Activated CD8-positive, alpha-beta memory T cell treated with anti-CD3 and anti-CD28 coated beads, Interleukin-2, amount 50 U/mL, for 1 hour (primary cell): ENCODE measurements around the gene SAA2.
A peak's percentile ranks its signal among the peaks of the same experiment; 100 is the strongest.
"Not testable (repeated sequence)": the region's sequence is repeated elsewhere in the genome, so short reads cannot be mapped to it uniquely, and the experiment has no call there.

ENCODE experiments used
- DNase-seq: peaks from one replicate; pipeline ENCODE4 v3.0.0-alpha.2; 2020; ENCODE audit errors: extremely low read depth

Gene SAA2

GRCh38 chr11:18253233-18253632, 4.8 kb upstream of the SAA2 start:
- no peak for DNase-seq

GRCh38 chr11:18247191-18247581, 1.3 kb downstream of the SAA2 start:
- DNase-seq, result not testable (repeated sequence)

GRCh38 chr11:18246379-18247190, 1.9 kb downstream of the SAA2 start:
- DNase-seq, result not testable (repeated sequence)

- no peak for DNase-seq
Measured at GRCh38 chr11:18245396-18245795, 3.1 kb downstream of the SAA2 start.

- peak; percentile 31 for DNase-seq
Measured at GRCh38 chr11:18243783-18244362, 4.6 kb downstream of the SAA2 start.

GRCh38 chr11:18239655-18240054, 8.8 kb downstream of the SAA2 start:
- no peak for DNase-seq

- no peak for DNase-seq
Measured at GRCh38 chr11:18236664-18237356, 11.7 kb downstream of the SAA2 start, which contains the start of gene SAA4. TSS of gene SAA4 (minus strand) at chr11:18236802. CDS start at chr11:18235926, 876 bp downstream.

- no peak for DNase-seq
Measured at GRCh38 chr11:18235394-18236334, 12.8 kb downstream of the SAA2 start.

GRCh38 chr11:18233912-18234311, 14.6 kb downstream of the SAA2 start:
- DNase-seq, result no peak

DNA sequence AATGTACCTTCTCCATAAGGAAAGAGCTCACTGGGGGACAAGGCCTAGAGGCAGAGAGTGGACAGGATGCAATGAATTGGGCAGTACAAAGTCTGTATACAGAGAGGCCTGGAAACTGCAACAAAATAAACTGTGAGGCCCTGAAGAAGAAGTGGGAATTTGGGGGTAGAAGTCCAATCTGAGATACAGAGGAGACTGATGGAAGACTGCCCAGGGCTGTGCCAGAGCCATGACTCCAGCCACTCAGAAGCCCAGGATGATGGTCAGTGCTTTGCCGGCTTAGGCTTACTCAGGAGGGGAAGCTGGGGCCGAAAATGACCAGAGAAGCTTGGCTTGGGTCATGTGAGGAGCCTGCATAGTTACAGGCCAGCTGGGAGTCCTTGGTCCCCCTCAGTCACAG, 17.6 kb downstream of the SAA2 start:
- DNase-seq, result no peak

GRCh38 chr11:18229501-18229900, 19.0 kb downstream of the SAA2 start:
- no peak for DNase-seq

GRCh38 chr11:18225913-18226312, 22.6 kb downstream of the SAA2 start:
- no peak for DNase-seq

DNA sequence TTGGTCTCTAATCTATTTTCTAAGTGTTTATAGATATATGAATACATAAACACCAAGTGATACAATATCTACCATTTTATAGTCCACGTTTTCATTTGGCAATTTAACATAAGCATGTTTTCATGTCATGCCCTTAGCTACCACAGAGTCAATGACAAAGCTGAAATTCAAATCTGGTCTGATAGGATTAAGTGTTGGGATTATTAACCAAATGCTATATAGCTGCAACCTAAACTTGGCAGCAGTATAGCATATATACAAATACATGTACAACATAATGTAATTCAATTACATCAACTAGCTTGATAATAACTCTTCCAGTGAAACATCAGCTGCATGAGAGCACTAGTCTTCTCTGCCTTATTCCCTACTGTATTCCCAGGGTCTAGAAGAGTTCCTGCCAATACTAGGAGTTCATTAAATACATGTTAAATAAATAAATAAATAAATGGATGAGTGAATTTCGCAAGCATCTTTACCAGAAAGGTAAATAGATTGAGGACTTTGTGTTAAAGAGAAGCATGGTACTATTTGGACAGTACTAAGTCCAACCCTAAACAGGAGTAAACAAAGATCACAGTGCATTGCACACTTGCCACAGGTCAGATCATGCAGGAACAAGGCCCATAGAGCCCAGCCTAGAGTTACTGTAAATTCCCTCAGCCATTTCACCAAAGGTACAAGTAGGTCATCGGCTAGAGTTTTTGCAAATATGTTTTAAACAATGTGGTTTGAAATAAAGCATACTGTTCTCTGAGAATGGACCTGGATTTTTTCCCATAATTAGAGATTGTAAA, 24.7 kb downstream of the SAA2 start:
- no peak for DNase-seq

GRCh38 chr11:18222814-18223421, 25.6 kb downstream of the SAA2 start:
- no peak for DNase-seq

- DNase-seq, result no peak
Measured at GRCh38 chr11:18221274-18221876, 27.1 kb downstream of the SAA2 start.

GRCh38 chr11:18209058-18209457, 39.4 kb downstream of the SAA2 start:
- no peak for DNase-seq

- no peak for DNase-seq
Measured at GRCh38 chr11:18204771-18205170, 43.7 kb downstream of the SAA2 start.

GRCh38 chr11:18204220-18204619, 44.2 kb downstream of the SAA2 start:
- DNase-seq, result no peak

GRCh38 chr11:18203723-18204122, 44.7 kb downstream of the SAA2 start:
- no peak for DNase-seq

GRCh38 chr11:18197738-18198137, 50.7 kb downstream of the SAA2 start:
- DNase-seq, result not testable (repeated sequence)
